Stimulated activated naive B cell treated with anti-CD40 and anti-IgM and Interleukin-4, amounts not matched to agents 10 μg/mL and 1 μg/mL and 100 μg/mL, for 72 hours (primary cell): ENCODE data around the gene GPR82.

Source experiments
- ATAC-seq, 2 donors: fragments of 150-1000 bp; cut with Tn5 transposase; replicated peaks; 2 replicates each; pipeline ENCODE4 v1.10.0; 2021; ENCODE audit warnings: moderate library complexity in 1 of 2
- DNase-seq: peaks from one replicate; pipeline ENCODE4 v3.0.0; 2021
- H3K27ac Mint-ChIP-seq: one replicate; pipeline ENCODE4 v1.8.0; 2022; ENCODE audit warnings: mild to moderate bottlenecking, mixed read lengths
- H3K27me3 Mint-ChIP-seq, 2 donors: one replicate each; pipeline ENCODE4 v1.8.0; 2022; ENCODE audit warnings: mixed read lengths in 2 of 2
- H3K36me3 Mint-ChIP-seq, 2 donors: one replicate each; pipeline ENCODE4 v1.8.0; 2022; ENCODE audit warnings: mixed read lengths in 2 of 2, mild to moderate bottlenecking in 1 of 2
- H3K4me1 Mint-ChIP-seq, 2 donors: one replicate each; pipeline ENCODE4 v1.8.0; 2022; ENCODE audit warnings: mixed read lengths in 2 of 2, mild to moderate bottlenecking in 1 of 2
- H3K4me3 Mint-ChIP-seq, 2 donors: one replicate each; pipeline ENCODE4 v1.8.0; 2022; ENCODE audit warnings: mild to moderate bottlenecking in 2 of 2, mixed read lengths in 2 of 2, moderate library complexity in 1 of 2
- H3K9me3 Mint-ChIP-seq, 2 donors: one replicate each; pipeline ENCODE4 v1.8.0; 2022; ENCODE audit warnings: mixed read lengths in 2 of 2, mild to moderate bottlenecking in 1 of 2

The GPR82 gene

DNA sequence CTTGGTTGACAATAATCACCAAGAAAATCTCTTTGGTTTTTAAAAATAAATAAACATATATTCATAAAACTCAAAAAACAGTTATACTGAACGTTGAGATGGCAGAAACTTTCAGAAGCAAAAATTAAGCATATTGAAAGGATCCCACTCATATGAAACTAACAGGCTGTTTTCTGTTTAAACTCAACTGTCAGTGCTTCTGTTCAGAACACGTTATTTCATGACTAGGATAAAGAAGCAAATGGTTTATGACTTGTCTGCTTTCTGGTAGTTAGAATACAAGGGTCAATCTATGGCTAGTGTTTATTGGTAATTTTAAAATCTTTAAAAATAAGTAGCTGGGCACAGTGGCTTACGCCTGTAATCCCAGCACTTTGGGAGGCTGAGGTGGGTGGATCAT lies 4.1 kb downstream of the GPR82 start:
- no peaks in the 10 kb centered on the region for H3K36me3 Mint-ChIP-seq
- peaks cover 0 to 7% of the 10 kb centered on the region in 2 donors for H3K27me3 Mint-ChIP-seq
- ATAC-seq, result no peak
- H3K4me1 Mint-ChIP-seq, result peaks cover 6 to 8% of the 10 kb centered on the region in 2 donors
- DNase-seq, result no peak
- no peak overlapping the region for H3K4me3 Mint-ChIP-seq
- no peak overlapping the region for H3K27ac Mint-ChIP-seq
- no peaks in the 10 kb centered on the region for H3K9me3 Mint-ChIP-seq

DNA sequence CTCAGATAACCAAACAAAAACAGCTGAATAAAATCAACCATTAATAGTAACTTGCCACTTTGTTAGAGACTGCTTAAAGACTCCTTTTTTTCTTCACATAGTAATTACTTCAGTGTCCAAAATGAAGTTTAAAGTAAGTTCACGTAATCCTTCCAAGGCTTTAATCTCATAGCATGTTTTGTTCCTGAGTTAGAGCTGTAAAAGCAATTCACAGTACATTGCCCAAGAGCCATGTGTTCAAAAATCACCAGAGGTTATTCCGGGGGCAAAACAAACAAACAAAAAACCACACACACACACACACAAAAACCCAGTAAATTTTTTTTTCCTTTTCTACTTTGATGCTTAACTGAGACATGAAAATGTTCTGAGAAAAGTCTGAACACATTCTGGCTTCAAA lies 6.1 kb downstream of the GPR82 start:
- H3K4me1 Mint-ChIP-seq, result peaks cover 9 to 15% of the 10 kb centered on the region in 2 donors
- ATAC-seq (no peak), DNase-seq (no peak)
- H3K27me3 Mint-ChIP-seq, result peaks cover 0 to 7% of the 10 kb centered on the region in 2 donors
- H3K9me3 Mint-ChIP-seq, result no peaks in the 10 kb centered on the region
- H3K36me3 Mint-ChIP-seq, result no peaks in the 10 kb centered on the region
- H3K27ac Mint-ChIP-seq, result no peak overlapping the region
- no peak overlapping the region for H3K4me3 Mint-ChIP-seq

DNA sequence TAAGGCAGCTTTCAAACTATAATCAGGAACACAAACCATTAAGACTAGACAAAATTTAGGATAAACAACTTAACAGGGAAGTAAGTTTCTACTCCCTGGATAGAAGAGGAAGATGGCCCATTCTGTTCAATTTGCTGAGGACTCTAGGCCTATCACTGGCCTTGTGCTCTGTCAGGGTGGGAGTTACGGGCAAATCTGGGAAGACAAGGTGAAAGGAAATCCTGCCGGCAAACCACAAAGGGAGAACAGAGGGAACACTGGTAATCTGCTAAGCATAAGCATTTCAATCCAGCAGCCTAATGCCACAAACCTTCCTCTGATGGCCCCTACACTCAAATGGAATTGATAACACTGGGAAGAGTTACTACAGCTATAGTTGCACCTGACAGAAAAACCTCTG lies 8.3 kb downstream of the GPR82 start:
- Mint-ChIP-seq H3K36me3 (peaks cover 0 to 2% of the 10 kb centered on the region in 2 donors), H3K4me1 (peaks cover 16 to 28% of the 10 kb centered on the region in 2 donors)

DNA sequence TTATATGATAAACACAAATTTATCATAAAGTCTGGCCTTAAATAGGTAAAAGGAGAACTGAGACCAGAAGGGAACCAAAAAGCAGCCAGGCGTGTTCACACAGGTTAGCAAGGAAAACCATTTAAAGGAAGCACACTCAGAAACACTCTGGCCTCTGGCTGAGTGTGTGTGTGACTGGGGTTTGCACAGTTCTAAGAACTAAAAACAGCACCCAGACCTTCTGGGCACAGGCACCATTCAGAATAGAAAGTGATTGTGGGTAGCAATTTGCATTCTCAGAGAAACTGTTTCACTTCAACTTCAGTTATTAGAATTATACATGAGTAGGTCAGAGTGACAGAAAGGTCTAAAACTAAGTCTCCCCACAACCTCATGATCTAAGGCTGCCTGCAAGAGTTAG lies 10.0 kb downstream of the GPR82 start:
- Mint-ChIP-seq H3K4me1 (peaks cover 16 to 28% of the 10 kb centered on the region in 2 donors), H3K4me3 (peak overlapping the region; percentile 74 to 79)
- peak; percentile 99 for ATAC-seq

More for the DNA sequence above, 8.3 kb downstream of the GPR82 start:
- H3K9me3 Mint-ChIP-seq, result no peaks in the 10 kb centered on the region
- ATAC-seq (no peak), DNase-seq (no peak)
- no peak overlapping the region for H3K4me3 Mint-ChIP-seq
- H3K27me3 Mint-ChIP-seq, result peaks cover 0 to 10% of the 10 kb centered on the region in 2 donors
- H3K27ac Mint-ChIP-seq, result peak overlapping the region; percentile 37

DNA sequence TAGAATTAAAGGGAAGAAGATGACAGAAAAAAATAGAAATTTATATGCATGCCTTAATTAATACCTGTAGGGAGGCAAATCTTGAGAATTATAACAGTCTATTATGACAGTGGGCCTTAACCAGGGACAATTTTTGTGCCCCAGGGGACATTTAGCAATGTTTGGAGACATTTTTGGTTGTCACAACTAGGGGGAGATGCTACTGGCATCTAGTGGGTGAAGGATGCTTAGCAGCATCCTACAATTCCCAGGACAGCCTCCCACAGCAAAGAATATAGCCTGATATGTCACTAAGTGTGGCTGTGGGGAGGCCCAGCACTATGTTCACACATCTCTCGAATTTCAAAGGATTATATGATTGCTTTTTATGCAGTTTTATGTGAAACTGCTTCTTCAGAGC lies 10.5 kb downstream of the GPR82 start:
- Mint-ChIP-seq H3K4me3 (peak overlapping the region; percentile 74 to 79), H3K4me1 (peaks cover 16 to 28% of the 10 kb centered on the region in 2 donors), H3K27me3 (peaks cover 0 to 7% of the 10 kb centered on the region in 2 donors), H3K27ac (peak overlapping the region; percentile 93), H3K36me3 (peaks cover 0 to 2% of the 10 kb centered on the region in 2 donors), H3K9me3 (no peaks in the 10 kb centered on the region)
- DNase-seq (peak; percentile 49), ATAC-seq (peak; percentile 56 to 60)

More for the DNA sequence above, 10.0 kb downstream of the GPR82 start:
- H3K36me3 Mint-ChIP-seq, result peaks cover 0 to 2% of the 10 kb centered on the region in 2 donors
- no peaks in the 10 kb centered on the region for H3K9me3 Mint-ChIP-seq
- H3K27ac Mint-ChIP-seq, result peak overlapping the region; percentile 93
- peak; percentile 77 for DNase-seq
- H3K27me3 Mint-ChIP-seq, result peaks cover 0 to 7% of the 10 kb centered on the region in 2 donors

DNA sequence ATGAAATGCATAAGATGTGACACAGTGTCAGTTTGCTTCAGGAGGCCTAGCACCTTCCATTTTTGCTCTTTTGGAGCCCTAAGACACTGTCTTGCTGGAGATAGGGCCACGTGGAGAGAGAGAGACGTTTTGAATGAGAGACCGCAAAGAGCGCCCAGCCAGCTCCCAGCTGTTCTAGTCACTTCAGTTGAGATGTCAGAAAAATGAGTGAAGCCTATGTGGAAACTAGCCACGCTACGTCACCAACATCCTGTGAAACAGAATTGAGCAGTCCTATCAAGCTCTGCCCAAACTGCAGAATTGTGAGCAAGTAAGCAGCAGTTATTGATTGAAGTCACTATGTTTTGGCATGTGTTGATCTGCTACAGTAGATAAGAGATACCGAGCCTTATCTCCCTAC lies 13.1 kb downstream of the GPR82 start:
- no peak for ATAC-seq
- Mint-ChIP-seq H3K27me3 (peaks cover 0 to 7% of the 10 kb centered on the region in 2 donors), H3K27ac (no peak overlapping the region), H3K4me1 (peaks cover 14 to 26% of the 10 kb centered on the region in 2 donors), H3K9me3 (no peaks in the 10 kb centered on the region), H3K4me3 (no peak overlapping the region), H3K36me3 (peaks cover 0 to 2% of the 10 kb centered on the region in 2 donors)
- no peak for DNase-seq

DNA sequence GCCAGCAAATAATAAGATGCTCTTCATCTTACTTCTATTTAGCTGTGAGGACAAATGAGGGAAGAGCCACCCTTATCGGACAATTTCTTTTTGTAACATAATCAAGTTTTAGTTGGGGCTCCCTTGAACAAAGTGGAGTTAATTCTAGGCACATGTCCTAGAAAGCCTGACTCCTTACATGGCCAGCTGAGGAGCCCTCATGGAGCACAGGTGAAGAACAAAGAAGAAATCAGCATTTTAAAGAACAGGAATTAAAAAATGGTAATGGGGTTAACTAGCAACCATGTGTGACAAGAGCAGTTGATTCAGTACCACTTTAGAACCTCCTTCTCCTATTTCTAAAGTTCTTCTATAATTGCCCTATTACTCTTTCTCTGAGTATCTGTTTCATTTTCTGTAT lies 15.9 kb downstream of the GPR82 start:
- Mint-ChIP-seq H3K36me3 (peaks cover 5 to 11% of the 10 kb centered on the region in 2 donors), H3K9me3 (no peaks in the 10 kb centered on the region), H3K4me3 (no peak overlapping the region), H3K4me1 (peaks cover 11 to 13% of the 10 kb centered on the region in 2 donors), H3K27me3 (peaks cover 0 to 7% of the 10 kb centered on the region in 2 donors), H3K27ac (no peak overlapping the region)
- DNase-seq, result no peak
- ATAC-seq, result no peak

DNA sequence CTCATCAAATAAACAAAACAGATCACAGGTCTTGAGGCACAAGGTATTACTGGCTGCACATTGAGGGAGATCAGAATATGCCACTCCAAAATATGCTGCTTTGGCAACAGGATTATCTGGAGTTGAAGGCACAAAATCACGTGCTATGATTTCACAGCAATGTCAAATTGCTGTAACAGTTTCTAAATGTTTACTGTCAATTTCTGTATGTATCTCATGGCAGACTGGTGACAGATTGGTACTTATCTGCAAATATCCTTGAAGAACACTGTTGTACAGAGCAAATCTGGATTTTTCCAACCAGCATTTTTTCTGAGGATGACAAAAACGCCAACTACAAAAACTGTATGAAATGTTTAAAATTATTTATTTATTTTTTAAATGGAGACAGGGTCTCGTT lies 26.7 kb downstream of the GPR82 start:
- ATAC-seq (no peak), DNase-seq (no peak)
- Mint-ChIP-seq H3K4me3 (no peak overlapping the region), H3K9me3 (no peaks in the 10 kb centered on the region), H3K4me1 (no peaks in the 10 kb centered on the region), H3K27ac (no peak overlapping the region), H3K36me3 (peaks cover 2 to 3% of the 10 kb centered on the region in 2 donors), H3K27me3 (no peaks in the 10 kb centered on the region)

DNA sequence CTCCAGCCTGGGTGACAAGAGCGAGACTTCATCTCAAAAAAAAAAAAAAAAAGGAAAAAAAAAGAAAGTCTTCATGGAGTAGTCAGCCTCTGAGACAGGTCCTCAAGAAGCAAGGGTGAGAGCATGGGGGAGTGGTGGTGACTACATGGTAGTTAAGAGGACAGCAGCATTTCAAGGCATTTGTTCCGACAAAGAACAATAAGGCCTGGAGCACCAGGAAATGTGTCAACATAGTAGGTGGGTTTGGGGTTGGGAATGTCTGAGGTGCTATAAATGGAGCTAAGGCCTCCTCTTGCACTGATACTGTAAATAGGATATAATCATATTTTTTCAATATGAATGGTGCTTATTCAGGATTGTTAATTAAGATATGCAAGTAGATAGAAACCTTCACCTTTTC lies 34.4 kb downstream of the GPR82 start:
- no peaks in the 10 kb centered on the region for H3K9me3 Mint-ChIP-seq
- H3K4me3 Mint-ChIP-seq, result no peak overlapping the region
- no peak for DNase-seq
- no peak overlapping the region for H3K27ac Mint-ChIP-seq
- peaks cover 0 to 4% of the 10 kb centered on the region in 2 donors for H3K27me3 Mint-ChIP-seq
- H3K4me1 Mint-ChIP-seq, result no peaks in the 10 kb centered on the region
- peaks cover 2 to 3% of the 10 kb centered on the region in 2 donors for H3K36me3 Mint-ChIP-seq
- no peak for ATAC-seq

DNA sequence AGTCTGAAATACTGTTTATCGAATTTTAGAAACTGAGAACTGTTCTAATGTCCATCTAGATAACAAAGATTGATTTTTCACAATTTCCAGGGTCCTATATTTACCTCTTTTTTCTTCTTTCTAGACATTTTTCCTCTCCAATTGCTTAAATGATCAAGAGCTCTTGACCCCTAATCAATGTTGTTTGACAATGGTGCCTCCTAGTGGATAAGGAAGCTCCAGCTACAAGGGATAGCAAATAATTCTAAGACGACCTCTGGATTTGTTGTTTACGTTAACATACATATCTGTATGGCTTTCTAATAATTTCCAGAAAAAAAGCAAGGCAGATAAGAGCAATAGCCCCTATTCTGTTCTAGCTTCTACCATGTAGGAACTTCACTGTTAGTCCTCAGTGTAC lies 35.8 kb downstream of the GPR82 start:
- DNase-seq (no peak), ATAC-seq (no peak)
- Mint-ChIP-seq H3K9me3 (no peaks in the 10 kb centered on the region), H3K27ac (no peak overlapping the region), H3K4me1 (peaks cover 0 to 5% of the 10 kb centered on the region in 2 donors), H3K4me3 (no peak overlapping the region), H3K27me3 (peaks cover 0 to 10% of the 10 kb centered on the region in 2 donors), H3K36me3 (no peaks in the 10 kb centered on the region)

DNA sequence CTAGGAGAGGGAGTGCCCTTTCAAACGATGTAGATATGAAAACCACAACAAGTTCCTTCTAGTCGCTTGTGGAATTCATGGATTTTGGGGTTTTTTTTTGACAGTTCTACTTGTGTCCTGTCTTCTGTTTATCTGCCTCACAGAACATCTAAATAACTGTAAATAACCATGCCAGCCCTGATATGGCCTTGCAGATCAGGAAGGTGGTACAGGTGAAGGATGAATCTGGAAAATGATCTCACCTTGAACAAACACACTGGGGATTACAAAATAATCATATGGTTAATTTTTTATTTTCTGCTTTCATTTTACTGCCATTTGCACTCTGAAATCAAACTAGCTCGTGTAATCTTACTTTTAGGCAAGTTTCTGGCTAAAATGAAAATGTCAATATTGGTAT lies 37.2 kb downstream of the GPR82 start:
- DNase-seq, result no peak
- no peak overlapping the region for H3K4me3 Mint-ChIP-seq
- H3K4me1 Mint-ChIP-seq, result peaks cover 0 to 5% of the 10 kb centered on the region in 2 donors

DNA sequence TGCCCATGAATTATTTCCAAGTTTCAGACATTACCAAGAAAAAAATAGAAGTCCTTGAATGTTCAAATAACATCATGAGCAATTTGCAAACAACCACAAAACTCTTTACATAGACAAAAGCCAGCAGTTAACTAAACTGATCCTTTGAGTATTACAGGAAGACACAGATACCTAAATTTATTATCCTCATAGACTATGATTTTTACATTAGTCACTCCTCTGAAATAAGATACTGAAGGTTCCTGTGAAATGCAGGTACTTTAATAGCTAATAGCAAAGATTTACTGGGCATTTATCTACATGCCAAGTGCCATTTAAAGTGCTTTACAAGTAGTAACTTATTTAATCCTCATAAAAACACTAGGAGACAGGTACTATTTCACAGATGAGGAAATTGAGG lies 37.7 kb downstream of the GPR82 start:
- DNase-seq (no peak), ATAC-seq (no peak)
- H3K4me1 Mint-ChIP-seq, result peaks cover 0 to 5% of the 10 kb centered on the region in 2 donors
- no peaks in the 10 kb centered on the region for H3K9me3 Mint-ChIP-seq
- no peak overlapping the region for H3K27ac Mint-ChIP-seq
- no peak overlapping the region for H3K4me3 Mint-ChIP-seq
- peaks cover 0 to 10% of the 10 kb centered on the region in 2 donors for H3K27me3 Mint-ChIP-seq
- H3K36me3 Mint-ChIP-seq, result peaks cover 0 to 3% of the 10 kb centered on the region in 2 donors

More for the DNA sequence above, 37.2 kb downstream of the GPR82 start:
- H3K36me3 Mint-ChIP-seq, result no peaks in the 10 kb centered on the region
- no peaks in the 10 kb centered on the region for H3K9me3 Mint-ChIP-seq
- no peak for ATAC-seq
- H3K27ac Mint-ChIP-seq, result peak overlapping the region; percentile 20
- H3K27me3 Mint-ChIP-seq, result peaks cover 0 to 10% of the 10 kb centered on the region in 2 donors

DNA sequence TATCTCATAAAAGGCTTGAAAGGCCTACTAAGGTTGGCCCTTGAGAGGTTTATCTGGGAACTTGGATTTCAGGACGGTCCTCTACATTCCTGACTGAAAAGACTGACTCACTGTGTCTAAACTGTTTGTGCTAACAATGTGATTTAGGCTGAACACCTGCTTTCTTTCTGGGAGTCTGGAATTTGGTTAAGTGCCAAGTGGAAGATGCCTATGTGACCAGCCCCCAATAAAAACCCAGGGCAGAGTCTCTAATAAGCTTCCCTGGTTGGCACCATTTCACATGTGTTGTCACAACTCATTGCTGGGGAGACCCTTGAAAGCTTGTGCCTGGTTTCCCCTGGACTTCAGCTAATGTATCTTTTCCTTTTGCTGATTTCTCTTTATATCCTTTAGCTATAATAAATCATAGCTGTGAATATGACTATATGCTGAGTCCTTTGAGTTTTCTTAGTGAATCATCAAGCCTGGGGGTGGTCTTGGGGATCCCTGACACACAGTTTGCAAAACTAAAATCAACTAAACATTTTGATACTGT lies 55.1 kb downstream of the GPR82 start:
- no peak for ATAC-seq
- no peak overlapping the region for H3K4me3 Mint-ChIP-seq
- DNase-seq, result no peak
- no peaks in the 10 kb centered on the region for H3K36me3 Mint-ChIP-seq
- peak overlapping the region; percentile 47 for H3K27ac Mint-ChIP-seq
- no peaks in the 10 kb centered on the region for H3K27me3 Mint-ChIP-seq
- no peaks in the 10 kb centered on the region for H3K4me1 Mint-ChIP-seq
- no peaks in the 10 kb centered on the region for H3K9me3 Mint-ChIP-seq
